ENCODE data around the gene CNIH4.
"Not testable (repeated sequence)": the region's sequence is repeated elsewhere in the genome, so short reads cannot be mapped to it uniquely, and the experiment has no call there.

Gene CNIH4

DNA sequence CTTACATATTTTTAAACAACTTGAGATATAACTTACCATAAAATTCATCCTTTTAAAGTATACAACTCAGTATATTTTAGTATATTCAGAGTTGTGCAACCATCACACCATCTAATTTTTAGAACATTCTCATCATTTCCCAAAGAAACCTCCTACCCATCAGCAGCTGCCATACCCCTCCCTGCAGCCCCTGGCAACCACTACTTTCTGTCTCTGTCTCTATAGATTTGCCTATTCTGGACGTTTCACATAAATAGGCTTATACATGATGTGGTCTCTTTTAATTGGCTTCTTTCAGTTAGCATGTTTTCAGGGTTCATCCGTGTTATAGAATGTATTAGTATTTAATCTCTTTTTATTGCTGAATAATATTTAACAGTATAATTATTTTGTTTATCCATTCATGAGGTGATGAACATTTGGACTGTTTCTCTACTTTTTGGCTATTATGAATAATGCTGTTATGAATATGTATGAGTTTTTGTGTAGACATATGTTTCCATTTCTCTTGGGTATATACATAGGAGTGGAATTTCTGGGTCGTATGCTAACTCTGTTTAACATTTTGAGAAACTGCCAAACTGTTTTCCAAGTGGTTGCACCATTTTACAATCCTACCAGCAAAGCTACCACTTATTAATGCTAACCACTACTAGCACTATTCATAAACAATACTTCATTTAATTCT is 48.4 kb downstream of the CNIH4 start:
- no peak for DNase-seq

DNA sequence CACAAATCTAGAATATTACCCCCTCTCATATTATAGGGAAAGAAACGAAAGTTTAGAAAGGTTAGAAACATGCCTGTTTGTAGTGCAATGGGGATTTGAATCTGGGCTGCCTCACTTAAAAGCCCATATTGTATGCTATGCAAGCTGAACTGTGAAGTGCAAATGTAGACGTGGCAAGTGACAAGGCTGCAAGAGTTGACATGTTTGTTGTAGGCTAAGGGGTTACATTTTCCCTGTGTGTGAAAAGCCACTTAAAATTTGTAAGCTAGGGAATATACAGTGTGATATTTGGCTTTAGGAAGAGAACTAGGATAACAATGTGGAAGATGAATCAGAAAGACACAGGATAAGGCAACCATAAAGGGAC is 48.9 kb downstream of the CNIH4 start:
- DNase-seq: no peak

DNA sequence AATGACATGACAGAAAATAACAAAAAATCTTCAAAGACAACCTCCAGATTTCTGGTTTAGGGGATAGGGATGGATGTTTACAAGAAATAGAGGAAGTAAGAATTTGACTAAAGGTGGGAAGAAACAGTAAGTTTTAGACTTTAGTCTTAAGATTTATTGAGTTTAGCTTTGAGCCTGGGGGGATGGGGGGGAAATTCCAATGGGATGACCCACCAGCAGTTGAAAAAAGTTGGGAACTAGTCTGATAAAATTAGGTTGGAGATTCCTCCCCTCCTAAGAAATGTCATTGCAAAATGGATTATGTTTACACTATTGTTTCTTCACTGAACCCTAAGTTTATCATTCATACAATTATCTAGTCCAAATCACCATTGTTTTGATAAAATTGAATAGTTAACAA is 49.5 kb downstream of the CNIH4 start:
- DNase-seq: no peak

DNA sequence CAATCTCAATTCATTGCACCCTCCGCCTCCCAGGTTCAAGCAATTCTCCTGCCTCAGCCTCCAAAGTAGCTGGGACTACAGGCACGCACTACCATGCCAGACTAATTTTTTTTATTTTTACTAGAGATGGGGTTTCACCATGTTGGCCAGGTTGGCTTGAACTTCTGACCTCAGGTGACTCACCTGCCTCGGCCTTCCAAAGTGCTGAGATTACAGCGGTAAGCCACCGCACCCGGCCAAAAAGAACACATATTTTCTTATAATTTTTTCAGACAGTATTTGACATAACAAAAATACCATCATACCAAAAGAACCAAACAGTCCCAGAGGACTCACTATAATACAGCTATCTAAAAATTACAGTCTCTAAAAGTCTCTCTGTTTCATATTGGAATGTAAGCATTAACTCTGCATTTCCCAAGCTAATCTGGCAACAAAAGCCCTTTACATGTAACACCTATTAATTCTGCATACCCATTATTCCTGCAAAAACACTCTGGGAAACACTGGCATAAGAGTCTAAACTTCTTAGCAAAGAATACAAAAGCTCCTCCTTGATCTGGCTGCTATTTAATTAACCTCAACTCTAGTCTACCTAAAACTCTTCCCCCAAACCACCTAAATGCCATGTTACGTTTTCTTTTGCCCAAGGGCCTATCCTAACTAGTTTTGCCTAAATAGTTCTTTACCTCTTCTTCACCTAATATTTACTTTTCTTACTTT is 51.1 kb downstream of the CNIH4 start:
- no peak for DNase-seq

DNA sequence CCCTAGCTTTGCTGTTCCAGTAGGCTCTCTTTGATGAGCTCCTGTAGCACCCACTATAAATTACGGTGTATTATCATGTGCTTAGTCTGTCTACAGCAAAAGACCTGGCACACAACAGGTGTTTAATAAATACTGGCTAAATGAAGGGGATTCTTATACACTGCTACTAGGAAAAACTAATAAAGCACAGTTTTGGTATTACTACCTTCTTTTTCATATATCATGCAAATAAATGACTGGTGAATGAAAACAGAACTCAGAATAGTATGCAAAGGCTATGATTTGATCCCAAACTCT is 51.6 kb downstream of the CNIH4 start:
- no peak for DNase-seq

DNA sequence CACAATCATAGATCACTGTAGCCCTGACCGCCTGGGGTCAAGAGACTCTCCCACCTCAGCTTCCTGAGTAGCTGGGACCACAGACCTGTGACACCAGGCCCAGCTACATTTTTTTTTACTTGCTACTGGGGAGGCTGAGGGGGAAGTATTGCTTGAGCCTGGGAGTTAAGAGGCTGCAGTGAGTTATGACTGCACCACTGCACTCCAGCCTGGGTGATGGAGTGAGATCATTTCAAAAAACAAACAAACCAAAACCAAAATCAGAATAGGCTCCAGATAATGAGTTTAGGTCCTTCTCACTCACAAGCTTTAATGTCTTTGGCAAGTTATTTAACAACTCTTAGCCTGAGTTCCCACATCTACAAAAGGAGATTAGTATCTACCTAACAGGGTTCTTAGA is 55.1 kb downstream of the CNIH4 start:
- no peak for DNase-seq

DNA sequence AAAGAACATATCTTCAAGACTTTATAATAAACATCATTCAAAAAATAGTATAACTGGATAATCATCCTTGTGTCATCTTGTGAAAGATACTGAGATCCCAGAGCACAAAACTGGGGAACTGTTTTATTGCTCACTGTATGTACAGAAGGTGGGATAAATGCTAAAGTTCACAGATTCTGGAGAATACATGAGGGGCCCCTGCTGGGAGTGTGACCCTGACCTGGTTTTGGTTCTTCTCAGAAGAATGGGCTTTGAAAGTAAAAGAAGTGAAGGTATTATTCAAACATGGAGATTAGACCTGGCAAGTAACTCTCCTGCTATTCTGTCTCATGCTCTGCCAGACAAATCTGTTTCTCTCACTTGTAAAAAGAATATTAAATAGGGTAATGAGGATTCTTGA is 63.4 kb downstream of the CNIH4 start:
- DNase-seq: no peak

DNA sequence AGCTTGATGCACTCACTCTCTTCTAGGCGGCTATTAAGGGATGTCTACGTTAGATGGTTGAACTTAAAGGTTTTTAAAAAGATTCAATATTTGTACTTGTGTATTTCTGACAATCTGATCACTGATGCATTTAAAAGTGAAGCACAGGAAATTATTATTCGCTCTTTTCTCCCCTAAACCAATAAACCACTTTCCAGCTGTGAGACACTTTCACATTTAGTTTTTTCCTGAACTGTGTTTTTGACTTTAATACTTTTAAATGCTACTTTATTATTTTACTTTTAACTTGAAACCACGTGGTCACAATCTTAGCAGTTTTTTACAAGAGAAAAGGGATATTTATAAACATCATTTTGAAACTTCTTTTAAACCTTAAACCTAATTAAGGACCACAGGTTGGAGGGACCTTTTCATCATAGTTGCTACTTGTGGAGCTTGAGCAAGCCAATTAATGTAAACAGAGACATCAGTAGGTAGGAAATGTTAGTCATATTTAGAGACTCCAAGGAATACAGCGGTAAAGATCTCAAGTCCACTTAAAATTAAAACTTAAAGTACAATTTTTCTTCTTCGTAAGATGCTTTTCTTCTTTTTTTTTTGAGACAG is 68.7 kb downstream of the CNIH4 start:
- no peak for DNase-seq

DNA sequence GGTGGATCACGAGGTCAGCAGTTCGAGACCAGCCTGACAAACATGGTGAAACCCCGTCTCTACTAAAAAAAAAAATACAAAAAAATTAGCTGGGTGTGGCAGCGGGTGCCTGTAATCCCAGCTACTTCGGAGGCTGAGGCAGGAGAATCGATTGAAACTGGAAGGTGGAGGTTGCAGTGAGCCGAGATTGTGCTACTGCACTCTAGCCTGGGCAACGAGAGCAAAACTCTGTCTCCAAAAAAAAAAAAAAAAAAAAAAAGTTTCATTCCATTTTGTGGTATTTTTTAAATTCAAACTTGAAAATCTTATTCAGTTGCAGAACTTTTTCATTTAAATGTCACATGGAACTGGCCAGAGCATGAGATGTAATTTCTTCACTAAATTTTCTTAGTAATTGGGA is 70.2 kb downstream of the CNIH4 start:
- not testable (repeated sequence) for DNase-seq

DNA sequence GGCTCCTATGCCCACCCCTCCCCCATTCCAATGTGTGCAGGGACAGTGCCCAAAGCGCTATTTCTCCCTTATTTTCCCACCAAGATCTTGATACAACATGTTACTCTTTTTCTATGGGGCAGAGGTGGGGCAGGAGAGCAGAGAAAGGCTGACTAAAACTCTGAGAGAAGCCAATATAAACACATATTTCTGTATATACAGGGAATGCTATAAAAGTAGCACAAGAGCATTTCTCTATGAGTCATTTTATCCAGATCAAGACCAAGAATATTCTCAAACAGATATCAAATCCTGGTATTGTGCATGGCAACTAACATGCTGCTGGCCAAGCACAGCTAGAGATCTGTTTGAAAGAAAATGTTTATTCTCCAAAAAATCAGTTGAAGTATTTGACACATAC is 70.7 kb downstream of the CNIH4 start:
- DNase-seq: no peak

DNA sequence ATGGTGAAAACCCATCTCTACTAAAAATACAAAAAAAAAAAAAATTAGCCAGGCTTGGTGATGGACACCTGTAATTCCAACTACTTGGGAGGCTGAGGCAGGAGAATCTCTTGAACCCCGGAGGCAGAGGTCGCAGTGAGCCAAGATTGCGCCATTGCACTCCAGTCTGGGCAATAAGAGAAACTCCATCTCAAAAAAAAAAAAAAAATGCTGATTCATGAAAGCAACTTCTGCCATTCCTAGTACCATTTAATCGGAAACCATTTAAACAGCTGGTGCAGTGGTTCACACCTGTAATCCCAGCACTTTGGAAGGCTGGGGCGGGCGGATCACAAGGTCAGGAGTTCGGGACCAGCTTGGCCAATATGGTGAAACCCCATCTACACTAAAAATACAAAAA is 72.0 kb downstream of the CNIH4 start:
- DNase-seq: not testable (repeated sequence)
